ENCODE data around the gene GNB5.

GRCh38 chr15:52112203-52112750, 78.9 kb downstream of the GNB5 start:
- TF ChIP-seq CTCF (conservative IDR thresholded peaks at IDR 0.05) (no peak), ZFX (IDR thresholded peaks at IDR 0.05) (no peak)
